T-helper 1 cell (primary cell): ENCODE measurements around the gene CDK7.
"Not testable (repeated sequence)": the region's sequence is repeated elsewhere in the genome, so short reads cannot be mapped to it uniquely, and the experiment has no call there.

ENCODE experiments used
- DNase-seq, 5 donors: peaks; one replicate each; pipeline ENCODE4 v3.0.0-alpha.2; 2012 to 2020

Gene CDK7

GRCh38 chr5:69237877-69238276 is 3.2 kb downstream of the CDK7 start:
- DNase-seq = no peak

GRCh38 chr5:69238760-69239251 is 4.1 kb downstream of the CDK7 start:
- DNase-seq = no peak

- DNase-seq = no peak
These were observed 7.7 kb downstream of the CDK7 start for GRCh38 chr5:69242215-69242927.

DNA sequence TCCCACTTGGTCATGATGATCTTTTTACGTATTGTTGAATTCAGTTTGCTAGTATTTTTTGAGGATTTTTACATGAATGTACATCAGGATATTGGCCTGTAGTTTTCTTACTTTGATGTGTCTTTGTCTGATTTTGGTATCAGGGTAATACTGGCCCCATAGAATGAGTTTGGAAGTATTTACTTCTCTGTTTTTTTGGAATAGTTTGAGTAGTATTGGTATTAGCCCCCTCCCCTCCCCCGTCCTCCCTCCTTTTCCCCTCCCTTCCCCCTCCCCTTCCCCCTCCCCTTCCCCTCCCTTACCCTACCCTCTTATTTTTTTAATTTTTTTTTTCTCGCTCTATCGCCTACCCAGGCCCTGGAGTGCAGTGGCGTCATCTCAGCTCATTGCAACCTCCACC is 10.3 kb downstream of the CDK7 start:
- DNase-seq = no peak

- DNase-seq = no peak
These were observed 13.3 kb downstream of the CDK7 start for GRCh38 chr5:69248019-69248418.

GRCh38 chr5:69250593-69250992 is 15.9 kb downstream of the CDK7 start:
- DNase-seq = no peak

- no peak for DNase-seq
These were observed 17.8 kb downstream of the CDK7 start for GRCh38 chr5:69252437-69252836.

- DNase-seq = not testable (repeated sequence)
These were observed 21.3 kb downstream of the CDK7 start for GRCh38 chr5:69255940-69256339.

GRCh38 chr5:69257577-69257976 is 22.9 kb downstream of the CDK7 start:
- DNase-seq = no peak

GRCh38 chr5:69261034-69261433 is 26.3 kb downstream of the CDK7 start:
- no peak for DNase-seq

GRCh38 chr5:69265931-69266330 is 31.2 kb downstream of the CDK7 start:
- no peak for DNase-seq

DNA sequence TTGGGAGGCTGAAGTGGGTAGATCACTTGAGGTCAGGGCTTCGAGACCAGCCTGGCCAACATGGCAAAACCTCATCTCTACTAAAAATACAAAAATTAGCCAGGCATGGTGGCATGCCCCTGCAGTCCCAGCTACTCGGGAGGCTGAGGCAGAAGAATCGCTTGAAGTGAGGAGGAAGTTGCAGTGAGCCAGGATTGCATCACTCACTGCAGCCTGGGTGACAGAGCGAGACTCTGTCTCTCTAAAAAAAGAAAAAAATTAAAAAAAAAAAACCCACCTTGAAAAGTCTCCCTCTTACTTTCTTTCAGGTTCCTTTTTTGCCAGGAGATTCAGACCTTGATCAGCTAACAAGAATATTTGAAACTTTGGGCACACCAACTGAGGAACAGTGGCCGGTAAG is 34.2 kb downstream of the CDK7 start:
- DNase-seq = no peak

DNA sequence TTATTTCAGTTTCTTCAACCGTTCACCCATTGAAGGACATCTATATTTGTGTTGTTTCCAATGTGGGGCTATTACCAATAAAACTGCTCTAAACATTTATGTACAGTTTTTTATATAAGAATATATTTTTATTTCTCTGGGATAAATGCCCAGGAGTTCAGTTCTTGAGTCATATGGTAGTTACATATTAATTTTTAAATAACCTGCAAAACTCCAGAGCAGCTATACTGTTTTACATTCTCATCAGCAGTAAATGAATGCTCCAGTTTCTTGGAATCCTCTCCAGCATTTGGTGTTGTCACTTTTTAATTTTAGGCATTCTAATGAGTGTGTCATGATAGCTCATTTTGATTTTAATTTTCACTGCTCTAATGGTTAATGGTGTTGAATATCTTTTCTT is 36.2 kb downstream of the CDK7 start:
- DNase-seq = no peak

- DNase-seq = no peak
These were observed 36.7 kb downstream of the CDK7 start for GRCh38 chr5:69271376-69271775.

GRCh38 chr5:69275563-69275962 is 40.9 kb downstream of the CDK7 start:
- no peak for DNase-seq

DNA sequence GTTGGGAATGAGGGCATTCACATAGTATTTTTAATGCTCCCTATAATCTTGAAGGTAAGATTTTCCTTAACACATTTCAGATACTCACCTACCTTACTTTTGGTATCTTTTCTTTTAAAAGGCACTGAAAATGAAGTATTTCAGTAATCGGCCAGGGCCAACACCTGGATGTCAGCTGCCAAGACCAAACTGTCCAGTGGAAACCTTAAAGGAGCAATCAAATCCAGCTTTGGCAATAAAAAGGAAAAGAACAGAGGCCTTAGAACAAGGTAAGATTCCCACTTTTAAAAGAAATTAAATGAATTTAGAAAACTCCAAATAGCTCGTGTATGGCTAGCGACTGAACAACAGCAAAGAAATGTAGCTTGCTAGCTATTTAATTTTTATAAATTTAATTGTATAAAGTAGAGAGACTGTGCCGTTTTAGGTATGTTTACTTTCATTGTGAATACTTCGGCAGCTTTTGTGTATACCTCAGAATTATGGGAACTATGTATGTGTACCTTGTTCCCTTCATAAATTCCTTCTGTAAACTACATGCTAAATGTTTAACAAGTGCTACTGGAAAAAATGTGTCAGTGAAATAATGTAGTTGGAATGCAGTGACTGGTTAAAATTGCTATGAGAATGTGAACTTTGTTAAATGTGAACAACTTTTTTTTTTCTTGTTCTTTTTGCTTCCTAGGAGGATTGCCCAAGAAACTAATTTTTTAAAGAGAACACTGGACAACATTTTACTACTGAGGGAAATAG is 41.9 kb downstream of the CDK7 start:
- no peak for DNase-seq

- DNase-seq = no peak
These were observed 44.8 kb downstream of the CDK7 start for GRCh38 chr5:69279517-69279916.

GRCh38 chr5:69281114-69281513 is 46.4 kb downstream of the CDK7 start:
- no peak for DNase-seq

- no peak for DNase-seq
These were observed 49.5 kb downstream of the CDK7 start for GRCh38 chr5:69284203-69284602.

- no peak for DNase-seq
These were observed 50.9 kb downstream of the CDK7 start for GRCh38 chr5:69285448-69286116.

- DNase-seq = no peak
These were observed 53.4 kb downstream of the CDK7 start for GRCh38 chr5:69288069-69288468.

- DNase-seq = no peak
These were observed 54.0 kb downstream of the CDK7 start for GRCh38 chr5:69288688-69289087.

DNA sequence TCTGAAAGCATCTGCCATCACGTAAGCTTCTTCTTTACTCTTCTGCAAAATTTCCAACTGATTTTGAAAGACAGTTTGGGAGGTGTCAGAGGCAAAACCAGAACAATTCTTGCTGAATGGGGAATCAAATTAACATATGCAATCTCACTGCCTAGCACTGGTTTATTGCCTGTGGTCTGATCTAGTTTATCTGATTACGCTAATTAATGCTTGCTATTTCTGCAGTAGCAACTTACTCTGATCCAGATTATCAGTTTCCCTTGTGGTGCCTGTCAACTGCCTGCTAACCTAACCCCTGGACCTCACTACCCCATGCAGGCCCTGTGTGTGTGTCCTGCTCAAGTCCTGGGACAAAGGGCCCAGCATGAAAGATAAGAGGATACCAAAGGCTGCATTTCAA is 57.6 kb downstream of the CDK7 start:
- DNase-seq = no peak

GRCh38 chr5:69293882-69294281 is 59.2 kb downstream of the CDK7 start:
- DNase-seq = no peak
